H9 (cell line): ENCODE data around the gene PTPRJ. TPM values are rescaled to one million over a fixed set of nuclear protein-coding genes. Genes with fewer than 3 reads are reported as not detected.

Experiments used
- DNase-seq: peaks from one replicate; pipeline ENCODE4 v3.0.0-alpha.2; 2017
- H2AFZ ChIP-seq: one replicate; pipeline ENCODE4 v1.6.1; 2013; ENCODE audit warnings: mild to moderate bottlenecking, low read length, control low read depth, moderate library complexity
- H2AK5ac ChIP-seq: 2 replicates; pipeline ENCODE4 v1.6.1; 2013; ENCODE audit warnings: low read length, control low read depth, mixed read lengths; ENCODE audit not compliant: insufficient read length
- H2BK120ac ChIP-seq: one replicate; pipeline ENCODE4 v1.6.1; 2013; ENCODE audit warnings: low read depth, mild to moderate bottlenecking, low read length, control low read depth, inconsistent platforms; ENCODE audit not compliant: poor library complexity, severe bottlenecking
- H2BK12ac ChIP-seq: 2 replicates; pipeline ENCODE4 v1.6.1; 2013; ENCODE audit warnings: low read length, control low read depth, mixed read lengths, low read depth; ENCODE audit not compliant: insufficient read length
- H2BK15ac ChIP-seq: 2 replicates; pipeline ENCODE4 v1.6.1; 2013; ENCODE audit warnings: low read depth, low read length, control low read depth
- H2BK20ac ChIP-seq: one replicate; pipeline ENCODE4 v1.6.1; 2013; ENCODE audit warnings: low read depth, mild to moderate bottlenecking, low read length, control low read depth, inconsistent platforms; ENCODE audit not compliant: poor library complexity, severe bottlenecking
- H2BK5ac ChIP-seq: 2 replicates; pipeline ENCODE4 v1.6.1; 2013; ENCODE audit warnings: low read length, control low read depth, mixed read lengths; ENCODE audit not compliant: insufficient read length
- H3K14ac ChIP-seq: 2 replicates; pipeline ENCODE4 v1.6.1; 2013; ENCODE audit warnings: low read length, control low read depth; ENCODE audit not compliant: insufficient read depth
- H3K18ac ChIP-seq: 2 replicates; pipeline ENCODE4 v1.6.1; 2013; ENCODE audit warnings: low read depth, mild to moderate bottlenecking, mixed read lengths, low read length, control low read depth; ENCODE audit not compliant: insufficient read length
- H3K23ac ChIP-seq: 2 replicates; pipeline ENCODE4 v1.6.1; 2013; ENCODE audit warnings: low read length, control low read depth, mixed read lengths, low read depth; ENCODE audit not compliant: insufficient read length
- H3K23me2 ChIP-seq: 2 replicates; pipeline ENCODE4 v1.6.1; 2013; ENCODE audit warnings: low read depth, mild to moderate bottlenecking, mixed read lengths, low read length, control low read depth; ENCODE audit not compliant: insufficient read length, poor library complexity, severe bottlenecking
- H3K27ac ChIP-seq: 2 replicates; pipeline ENCODE4 v1.5.1; 2013; ENCODE audit warnings: low read length, control low read depth, mixed read lengths, low read depth; ENCODE audit not compliant: insufficient read length
- H3K27me3 ChIP-seq: 2 replicates; pipeline ENCODE4 v1.6.1; 2013; ENCODE audit warnings: low read length, control low read depth, inconsistent platforms; ENCODE audit not compliant: insufficient read depth
- H3K4ac ChIP-seq: 2 replicates; pipeline ENCODE4 v1.6.1; 2013; ENCODE audit warnings: low read depth, mild to moderate bottlenecking, control low read depth, inconsistent platforms, low read length, moderate library complexity
- H3K4me1 ChIP-seq: 2 replicates; pipeline ENCODE4 v1.6.1; 2013; ENCODE audit warnings: low read length, control low read depth, inconsistent platforms; ENCODE audit not compliant: insufficient read depth
- H3K4me2 ChIP-seq: 2 replicates; pipeline ENCODE4 v1.6.1; 2013; ENCODE audit warnings: low read length, control low read depth, mixed read lengths; ENCODE audit not compliant: insufficient read length, insufficient read depth
- H3K56ac ChIP-seq: 2 replicates; pipeline ENCODE4 v1.6.1; 2013; ENCODE audit warnings: low read depth, mild to moderate bottlenecking, mixed read lengths, low read length, control low read depth; ENCODE audit not compliant: insufficient read length
- H3K79me1 ChIP-seq: 2 replicates; pipeline ENCODE4 v1.6.1; 2013; ENCODE audit warnings: low read depth, mild to moderate bottlenecking, moderate library complexity, low read length, control low read depth, inconsistent platforms; ENCODE audit not compliant: insufficient read depth, poor library complexity, severe bottlenecking
- H3K79me2 ChIP-seq: 2 replicates; pipeline ENCODE4 v1.6.1; 2013; ENCODE audit warnings: low read length, control low read depth, inconsistent platforms; ENCODE audit not compliant: insufficient read depth
- H3K9ac ChIP-seq: 2 replicates; pipeline ENCODE4 v1.6.1; 2013; ENCODE audit warnings: low read length, control low read depth, mixed read lengths; ENCODE audit not compliant: insufficient read length; ENCODE audit errors: extremely low read depth
- H3K9me3 ChIP-seq: one replicate; pipeline ENCODE4 v1.6.1; 2013; ENCODE audit warnings: low read depth, low read length, inconsistent platforms; ENCODE audit not compliant: control insufficient read depth
- H3T11ph ChIP-seq: one replicate; pipeline ENCODE4 v1.6.1; 2013; ENCODE audit warnings: mild to moderate bottlenecking, low read length, control low read depth, inconsistent platforms
- H4K20me1 ChIP-seq: one replicate; pipeline ENCODE4 v1.6.1; 2013; ENCODE audit not compliant: control insufficient read depth, insufficient read length, insufficient read depth
- H4K5ac ChIP-seq: 2 replicates; pipeline ENCODE4 v1.6.1; 2013; ENCODE audit warnings: low read depth, mild to moderate bottlenecking, mixed read lengths, low read length, control low read depth; ENCODE audit not compliant: insufficient read length
- H4K8ac ChIP-seq: replicated peaks from 2 replicates; pipeline ENCODE4 v1.6.1; 2013; ENCODE audit warnings: low read length, control low read depth, mixed read lengths, low read depth; ENCODE audit not compliant: insufficient read length
- H4K91ac ChIP-seq: 2 replicates; pipeline ENCODE4 v1.6.1; 2013; ENCODE audit warnings: low read depth, mild to moderate bottlenecking, moderate library complexity, mixed read lengths, low read length, control low read depth; ENCODE audit not compliant: insufficient read length
- H3K27ac Mint-ChIP-seq, 3 experiments: 2 replicates in 2 of 3; 3 replicates in 1 of 3; pipeline ENCODE4 v1.8.0; 2020 to 2021; ENCODE audit warnings: mixed read lengths in 3 of 3, mild to moderate bottlenecking in 1 of 3, moderate library complexity in 1 of 3
- H3K27me3 Mint-ChIP-seq: 2 replicates; pipeline ENCODE4 v1.8.0; 2021; ENCODE audit warnings: low read depth, mild to moderate bottlenecking, moderate library complexity, mixed read lengths
- H3K36me3 Mint-ChIP-seq, 3 experiments: 2 replicates in 2 of 3; 3 replicates in 1 of 3; pipeline ENCODE4 v1.8.0; 2020 to 2021; ENCODE audit warnings: low read depth in 3 of 3, mixed read lengths in 3 of 3; ENCODE audit not compliant: insufficient read depth in 1 of 3
- H3K4me1 Mint-ChIP-seq, 2 experiments: 2 replicates each; pipeline ENCODE4 v1.8.0; 2020; ENCODE audit warnings: mixed read lengths in 2 of 2
- H3K4me3 Mint-ChIP-seq, 2 experiments: 2 replicates in 1 of 2; 3 replicates in 1 of 2; pipeline ENCODE4 v1.8.0; 2020 to 2021; ENCODE audit warnings: mild to moderate bottlenecking in 2 of 2, mixed read lengths in 2 of 2, moderate library complexity in 1 of 2
- H3K9me3 Mint-ChIP-seq, 2 experiments: 2 replicates in 1 of 2; 3 replicates in 1 of 2; pipeline ENCODE4 v1.8.0; 2020; ENCODE audit warnings: mild to moderate bottlenecking in 2 of 2, mixed read lengths in 2 of 2, moderate library complexity in 1 of 2
- CTCF ChIP-seq: fragments of 200-600 bp; sonication (generic); conservative IDR thresholded peaks from 3 replicates; pipeline ENCODE4 v1.8.0; 2021; ENCODE audit warnings: antibody characterized with exemption, mild to moderate bottlenecking
- WGBS: extraction: QIAGEN DNeasy Blood & Tissue Kit; methylation state at CpG from one replicate; pipeline ENCODE4 v1.1.7; 2013; ENCODE audit warnings: missing lambda C conversion rate, low lambda C conversion rate, mixed read lengths; ENCODE audit not compliant: insufficient read length; ENCODE audit errors: extremely low coverage; 5-methylcytosine and 5-hydroxymethylcytosine counted together
- total RNA-seq: library from RNA; stranded (reverse); gene quantifications from 2 replicates; pipeline ENCODE4 v1.2.1, GENCODE V29; 2021

PTPRJ gene
- total RNA-seq, 1 experiment from 2014 or later = 10.6 TPM

- Histone ChIP-seq H2BK20ac (no peak overlapping the region), H3K79me2 (no peaks in the 10 kb centered on the region), H3K56ac (no peak overlapping the region), H3K4me1 (peaks cover 3% of the 10 kb centered on the region; the same call in 1 of the 2 replicates), H2AFZ (no peak overlapping the region), H2BK12ac (no peak overlapping the region), H4K91ac (no peak overlapping the region), H2BK5ac (no peak overlapping the region), H3K9me3 (no peaks in the 10 kb centered on the region), H3K23ac (no peak overlapping the region), H3K79me1 (no peaks in the 10 kb centered on the region), H2BK120ac (no peak overlapping the region), H3K4me2 (no peak overlapping the region), H4K20me1 (no peaks in the 10 kb centered on the region), H3T11ph (no peak overlapping the region), H3K27me3 (no peaks in the 10 kb centered on the region), H3K14ac (no peak overlapping the region), H2AK5ac (no peak overlapping the region), H3K27ac (no peak overlapping the region), H3K4ac (no peak overlapping the region), H4K8ac (no peak overlapping the region), H2BK15ac (no peak overlapping the region), H3K9ac (no peak overlapping the region), H4K5ac (no peak overlapping the region), H3K23me2 (no peaks in the 10 kb centered on the region), H3K18ac (no peak overlapping the region)
- Mint-ChIP-seq H3K27ac (no peak overlapping the region; a peak in 1 of 7 replicates), H3K36me3 (no peaks in the 10 kb centered on the region), H3K9me3 (no peaks in the 10 kb centered on the region; a peak in 1 of 5 replicates), H3K27me3 (peaks cover 2% of the 10 kb centered on the region; the same call in 1 of the 2 replicates), H3K4me3 (no peak overlapping the region), H3K4me1 (peaks cover 26 to 44% of the 10 kb centered on the region in 2 experiments)
- no peak for TF ChIP-seq CTCF
- no peak for DNase-seq
- WGBS = no CpG with 5 or more reads among the region's 7 CpGs
Observed at GRCh38 chr11:47941907-47942558, 38.3 kb upstream of the PTPRJ start.
